ENCODE data around the gene ADGRF3.
A peak's percentile ranks its signal among the peaks of the same experiment; 100 is the strongest.
"Not testable (repeated sequence)": the region's sequence is repeated elsewhere in the genome, so short reads cannot be mapped to it uniquely, and the experiment has no call there.

ADGRF3 gene

DNA sequence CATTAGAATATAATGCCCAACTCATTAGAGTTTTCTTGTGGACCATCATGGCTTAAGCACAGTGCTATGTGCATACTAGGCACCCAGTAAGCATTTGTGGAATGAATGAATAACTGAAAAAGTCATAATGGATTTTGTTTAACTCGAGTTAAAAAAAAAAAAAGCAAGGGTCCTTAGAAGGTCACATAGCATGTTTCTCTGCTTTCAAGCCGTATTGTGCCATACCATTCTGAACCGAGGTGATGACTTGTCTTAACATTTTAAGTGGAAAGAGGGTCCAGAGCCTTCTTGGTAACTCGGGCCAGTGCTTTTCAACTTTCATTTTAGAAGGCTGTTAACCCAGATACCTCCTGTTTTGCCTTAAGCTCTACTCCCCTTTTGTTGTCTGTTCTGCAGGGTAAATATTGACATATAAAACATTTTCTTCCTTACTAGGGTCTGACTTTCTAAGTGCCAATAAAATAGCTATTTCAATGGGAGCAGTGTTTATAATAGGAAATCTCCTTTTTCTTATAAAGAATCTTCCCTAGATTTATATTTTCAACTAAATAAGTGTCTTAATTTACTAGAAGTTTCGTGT is 787 bp upstream of the ADGRF3 start:
- DNase-seq = no peak

DNA sequence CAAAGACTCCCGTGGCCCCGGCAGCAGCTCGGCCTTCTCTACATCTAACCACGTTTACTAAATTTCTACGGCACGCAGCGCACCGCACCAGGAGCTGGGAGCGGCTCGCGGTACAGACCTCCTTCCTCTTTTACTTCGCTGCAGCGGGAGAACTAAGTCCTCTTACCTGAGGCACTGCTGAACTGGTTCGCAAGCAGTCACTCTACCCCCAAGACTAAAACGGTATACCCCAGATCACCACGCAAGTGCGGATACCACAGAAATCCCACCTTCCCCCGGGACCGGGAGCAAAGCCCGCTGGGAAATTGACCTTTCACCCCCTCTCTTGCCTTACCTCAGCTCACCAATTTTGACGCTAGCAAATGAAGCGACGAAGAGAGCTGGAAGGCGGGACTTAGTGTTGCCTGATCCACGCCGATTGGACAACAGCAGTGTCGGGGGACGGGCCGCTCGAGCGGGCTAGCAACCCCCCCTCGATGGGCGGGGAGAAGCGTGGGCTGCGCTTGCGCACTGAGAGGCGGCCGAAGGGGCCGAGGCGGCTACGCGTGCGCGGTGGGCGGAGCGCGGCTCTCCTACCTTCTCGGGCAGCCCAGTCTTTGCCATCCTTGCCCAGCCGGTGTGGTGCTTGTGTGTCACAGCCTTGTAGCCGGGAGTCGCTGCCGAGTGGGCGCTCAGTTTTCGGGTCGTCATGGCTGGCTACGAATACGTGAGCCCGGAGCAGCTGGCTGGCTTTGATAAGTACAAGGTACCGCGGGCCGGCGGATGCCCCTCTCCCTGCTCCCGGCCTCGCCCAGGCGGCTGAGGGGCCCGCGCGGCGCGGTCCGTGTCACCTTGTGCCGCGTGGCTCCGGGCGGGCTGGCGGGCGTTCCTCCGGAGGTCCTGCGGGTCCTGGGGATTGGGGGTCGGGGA is 790 bp downstream of the ADGRF3 start, which contains the start of gene SELENOI:
Gene SELENOI, plus strand, starts transcription at position 599 of the 909 bp plus-strand sequence. Its CDS starts 90 bp downstream, at position 689.
- DNase-seq = peak; percentile 99

DNA sequence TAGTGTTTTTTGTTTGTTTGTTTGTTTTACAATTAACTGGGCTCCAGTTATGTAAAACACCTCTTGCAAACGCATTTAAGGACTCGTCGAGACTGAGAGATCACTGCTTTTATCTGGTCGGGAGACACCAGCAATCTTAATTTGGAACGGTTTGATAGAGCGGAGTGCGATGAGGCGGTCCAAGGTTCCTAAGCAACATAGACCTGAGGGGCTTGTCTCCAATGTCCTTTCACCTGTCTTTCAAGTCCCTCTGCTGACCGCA is 1.4 kb downstream of the ADGRF3 start:
- DNase-seq = no peak

DNA sequence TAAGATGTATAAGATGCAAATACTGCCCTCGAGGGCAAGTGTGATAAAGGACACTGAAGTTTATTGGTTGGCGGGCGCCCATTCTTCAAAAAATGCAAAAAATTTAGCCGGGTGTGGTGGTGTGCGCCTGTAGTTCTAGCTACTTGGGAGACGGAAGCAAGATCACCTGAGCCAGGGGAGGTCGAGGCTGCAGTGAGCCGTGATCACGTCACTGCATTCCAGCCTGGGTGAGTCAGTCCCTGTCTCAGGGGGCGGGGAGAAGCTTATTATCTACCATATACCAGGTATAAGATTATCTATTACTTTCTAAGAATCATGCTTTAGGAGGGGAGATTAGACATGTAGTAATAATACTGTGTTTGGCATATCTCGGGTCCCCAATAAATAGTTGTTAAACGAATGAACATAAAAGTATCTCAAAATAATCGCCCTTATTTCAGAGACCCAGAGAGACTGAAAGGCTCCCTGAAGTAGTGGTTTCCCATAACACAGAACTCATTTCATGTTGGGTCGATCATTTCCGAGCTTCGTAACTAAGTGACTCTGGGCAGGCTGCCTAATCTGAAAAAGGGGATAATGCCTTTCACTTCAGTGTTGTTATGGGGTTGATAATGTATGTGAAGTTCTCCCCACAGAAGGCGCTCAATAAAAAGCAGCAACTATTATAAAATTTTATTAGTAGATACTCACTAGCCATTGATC is 1.9 kb downstream of the ADGRF3 start:
- peak; percentile 34 to 46 for DNase-seq

DNA sequence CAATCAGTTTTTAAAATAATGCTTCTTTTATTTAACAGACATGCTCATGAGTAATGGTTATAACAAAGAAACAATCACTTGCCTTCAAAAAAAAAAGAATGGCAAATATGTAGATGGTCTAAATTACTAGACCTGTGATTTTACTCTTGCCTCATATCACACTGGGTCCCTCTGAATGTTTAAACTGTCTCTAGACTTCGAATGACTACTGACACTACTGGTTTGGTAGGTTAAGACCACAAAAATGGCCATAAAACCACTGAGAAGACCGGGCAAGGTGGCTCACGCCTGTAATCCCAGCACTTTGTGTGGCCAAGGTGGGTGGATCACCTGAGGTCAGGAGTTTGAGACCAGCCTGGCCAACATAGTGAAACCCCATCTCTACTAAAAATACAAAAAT is 5.8 kb downstream of the ADGRF3 start:
- DNase-seq = no peak

DNA sequence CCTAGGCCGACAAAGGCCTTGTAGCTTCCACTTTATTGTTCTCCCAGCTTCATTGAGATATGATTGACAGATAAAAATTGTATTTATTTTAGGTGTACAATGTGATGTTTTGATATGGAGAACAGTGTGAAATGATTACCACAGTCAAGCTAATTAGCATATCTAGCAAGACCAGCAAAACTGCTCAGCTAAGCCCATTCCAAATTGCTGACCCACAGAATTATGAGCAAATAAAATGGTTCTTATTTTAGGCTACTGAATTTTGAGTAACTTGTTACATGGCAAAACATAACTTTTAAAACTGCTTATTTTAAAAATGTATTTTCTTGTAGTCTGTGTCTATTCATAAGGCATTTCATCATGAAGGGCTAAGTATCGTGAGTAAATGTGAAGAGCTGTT is 9.3 kb downstream of the ADGRF3 start:
- no peak for DNase-seq

DNA sequence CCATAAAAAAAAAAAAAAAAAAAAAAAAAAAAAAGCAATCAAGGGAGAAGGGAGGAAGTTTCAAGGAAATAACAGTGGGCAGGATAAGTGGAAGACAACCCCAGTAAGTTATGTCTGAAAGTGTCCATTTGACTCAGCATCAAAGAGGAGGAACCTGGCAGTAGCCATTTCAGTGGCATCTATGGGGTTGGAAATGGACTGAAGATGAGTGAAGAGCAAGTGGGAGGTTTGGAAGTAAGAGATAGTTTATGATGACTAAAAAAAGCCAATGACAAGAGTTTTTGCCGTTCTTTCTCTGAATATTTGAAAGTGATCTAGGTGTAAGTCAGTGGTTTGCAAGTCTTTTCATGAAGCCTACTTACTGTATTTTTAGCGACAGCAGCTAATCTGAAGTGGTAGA is 9.9 kb downstream of the ADGRF3 start:
- no peak for DNase-seq

DNA sequence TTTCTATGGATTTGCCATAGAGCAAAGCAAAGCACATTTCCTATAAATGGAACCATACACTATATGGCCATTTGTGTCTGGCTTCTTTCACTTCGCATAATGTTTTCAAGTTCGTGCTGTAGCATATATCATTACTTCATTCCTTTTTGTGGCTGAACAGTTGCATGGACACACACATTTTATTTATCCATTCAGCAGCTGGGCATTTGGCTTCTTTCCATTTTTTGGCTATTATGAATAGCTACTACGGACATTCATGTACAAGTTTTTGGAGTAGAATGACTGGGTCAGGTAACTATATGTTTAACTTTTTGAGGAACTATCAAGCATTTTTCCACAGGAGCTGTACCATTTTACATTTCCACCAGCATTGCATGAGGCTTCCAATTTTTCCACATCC is 11.4 kb downstream of the ADGRF3 start:
- no peak for DNase-seq

DNA sequence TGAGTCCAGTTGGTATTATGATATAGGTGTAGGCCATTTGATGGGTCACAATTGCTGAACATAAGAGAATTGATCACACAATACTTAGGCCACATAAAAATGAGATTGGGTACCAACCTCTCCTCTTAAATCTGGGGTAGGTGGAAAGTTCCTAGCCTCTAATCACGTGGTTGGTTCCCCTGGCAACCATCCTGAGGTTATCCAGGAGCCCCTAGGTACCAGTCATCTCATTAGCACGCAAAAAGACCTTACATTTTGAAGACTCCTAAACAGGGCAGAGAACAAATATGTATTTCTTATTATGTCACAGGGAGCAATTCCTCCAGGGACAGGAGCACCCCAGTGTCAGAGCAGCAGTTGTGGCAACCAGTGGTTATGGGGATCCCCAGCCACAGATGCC is 13.3 kb downstream of the ADGRF3 start:
- no peak for DNase-seq

DNA sequence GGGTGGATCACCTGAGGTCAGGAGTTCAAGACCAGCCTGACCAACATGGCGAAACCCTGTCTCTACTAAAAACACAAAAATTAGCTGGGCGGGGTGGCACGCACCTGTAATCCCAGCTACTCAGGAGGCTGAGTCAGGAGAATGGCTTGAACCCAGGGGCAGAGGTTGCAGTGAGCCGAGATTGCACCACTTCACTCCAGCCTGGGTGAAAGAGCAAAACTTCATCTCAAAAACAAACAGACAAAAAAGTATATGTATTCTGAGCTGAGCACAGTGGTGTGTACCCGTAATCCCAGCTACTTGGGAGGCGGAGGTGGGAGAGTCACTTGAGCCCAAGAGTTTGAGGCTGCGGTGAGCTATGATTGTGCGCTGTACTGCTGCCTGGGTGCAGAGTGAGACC is 15.3 kb downstream of the ADGRF3 start:
- not testable (repeated sequence) for DNase-seq

DNA sequence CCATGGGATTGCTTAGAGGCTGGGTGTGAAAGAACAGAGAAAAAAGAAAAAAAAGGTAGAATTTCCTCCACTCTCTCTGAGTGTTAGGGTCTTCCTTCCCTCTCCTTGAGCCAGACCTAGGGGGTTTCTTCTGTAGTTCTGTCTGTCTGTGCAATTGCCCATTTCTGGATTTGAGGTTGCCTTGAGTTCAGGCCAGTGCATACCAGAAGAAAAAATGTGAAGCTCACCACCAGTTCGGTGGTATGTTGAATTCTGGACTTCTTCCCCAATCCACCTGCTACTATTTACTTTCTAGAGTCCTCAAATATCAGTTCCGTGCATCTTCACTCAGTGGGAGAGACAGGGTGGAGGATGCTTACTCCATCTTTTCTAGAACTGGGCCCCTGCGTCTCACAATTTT is 16.0 kb downstream of the ADGRF3 start:
- DNase-seq = no peak

DNA sequence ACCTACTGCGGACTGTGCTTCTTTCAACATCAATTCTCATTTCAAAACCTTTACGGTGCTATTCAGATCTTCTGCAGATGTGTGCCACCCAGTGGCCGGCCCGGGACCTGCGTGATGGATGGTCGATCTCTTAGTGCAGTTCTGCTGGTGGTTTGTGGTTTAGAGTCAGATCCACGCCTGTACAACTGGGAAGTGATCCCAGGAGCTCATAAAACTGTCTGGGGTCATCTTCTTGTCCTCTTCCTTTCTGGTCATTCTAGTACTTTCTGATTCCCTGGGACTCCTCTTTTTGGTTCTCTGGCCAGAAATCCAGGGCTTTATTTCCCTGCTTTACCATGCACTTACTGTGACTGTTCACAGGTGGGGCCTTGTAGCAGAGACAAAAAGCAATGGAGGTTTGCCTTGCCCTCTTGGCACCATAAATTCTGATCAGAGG is 16.5 kb downstream of the ADGRF3 start:
- peak; percentile 77 to 84 for DNase-seq

DNA sequence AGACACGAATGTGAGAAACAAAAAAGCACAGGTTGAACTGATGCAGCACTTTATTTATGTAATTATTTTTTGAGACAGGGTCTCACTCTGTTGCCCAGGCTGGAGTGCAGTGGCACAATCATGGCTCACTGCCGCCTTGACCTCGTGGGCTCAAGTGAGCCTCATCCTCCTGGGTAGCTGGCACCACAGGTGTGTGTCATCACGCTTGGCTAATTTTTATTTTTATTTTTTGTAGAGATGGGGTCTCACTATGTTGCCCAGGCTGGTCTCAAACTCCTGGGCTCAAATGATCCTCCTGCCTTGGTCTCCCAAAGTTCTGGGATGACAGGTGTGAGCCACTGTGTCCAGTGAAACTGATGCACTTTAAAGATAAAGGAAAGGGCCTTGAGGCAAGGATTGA is 17.5 kb downstream of the ADGRF3 start:
- not testable (repeated sequence) for DNase-seq

DNA sequence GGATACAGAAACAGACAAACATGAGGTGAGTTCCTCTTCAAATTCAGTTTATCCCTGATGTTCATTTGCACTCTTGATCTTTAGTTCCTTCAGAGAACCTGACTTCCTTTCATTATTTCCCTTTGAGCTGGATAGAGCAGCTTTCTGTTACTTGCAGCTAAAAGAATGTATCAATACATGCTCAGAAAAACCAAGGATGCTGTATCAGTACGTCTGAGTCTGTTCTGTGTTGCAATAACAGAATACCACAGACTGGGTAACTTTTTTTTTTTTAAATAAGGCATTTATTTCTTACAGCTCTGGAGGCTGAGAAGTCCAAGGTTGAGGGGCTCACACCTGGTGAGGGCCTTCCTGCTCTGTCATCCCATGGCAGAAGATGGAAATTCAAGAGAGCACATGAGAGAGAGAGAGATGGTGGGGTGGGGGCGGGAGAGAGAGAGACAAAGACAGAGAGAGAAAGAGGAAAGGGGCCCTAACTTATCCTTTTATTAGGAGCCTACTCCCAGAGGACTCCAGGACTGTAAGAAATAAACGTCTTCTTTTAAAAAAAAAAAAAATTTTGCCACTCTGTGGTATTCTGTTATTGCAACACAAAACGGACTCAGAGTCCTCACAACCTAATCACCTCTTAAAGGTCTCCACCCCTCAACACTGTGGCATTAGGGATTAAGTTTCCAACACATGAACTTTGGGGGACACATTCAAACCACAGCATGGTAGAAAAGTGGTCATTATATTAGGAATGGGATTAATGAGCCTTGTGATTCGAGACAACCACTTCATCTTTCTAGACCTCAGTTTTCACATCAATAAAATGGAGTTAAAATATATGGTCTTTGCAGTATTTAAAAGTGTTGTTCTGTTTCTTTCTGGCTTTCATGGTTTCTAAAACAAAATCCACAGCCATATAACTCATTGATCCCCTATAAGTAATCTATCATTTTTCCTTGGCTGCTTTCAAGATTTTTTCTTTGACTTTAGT is 19.0 kb downstream of the ADGRF3 start:
- no peak for DNase-seq

DNA sequence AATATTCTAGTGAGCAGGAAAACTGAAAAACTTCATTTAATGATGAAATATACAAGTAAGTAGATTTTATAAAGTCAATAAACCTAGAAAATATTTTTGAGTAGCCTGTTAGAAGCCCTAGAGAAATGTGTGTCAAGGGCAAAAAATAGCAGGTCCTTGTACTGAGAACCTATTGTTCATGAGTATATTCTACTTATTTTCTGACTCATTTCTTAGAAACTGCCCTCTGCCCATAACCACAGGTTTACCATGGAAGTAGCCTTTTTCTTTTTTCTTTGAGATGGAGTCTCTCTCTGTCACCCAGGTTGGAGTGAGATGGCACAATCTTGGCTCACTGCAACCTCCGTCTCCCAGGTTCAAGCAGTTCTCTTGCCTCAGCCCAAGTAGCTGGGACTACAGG is 20.1 kb downstream of the ADGRF3 start:
- no peak for DNase-seq

DNA sequence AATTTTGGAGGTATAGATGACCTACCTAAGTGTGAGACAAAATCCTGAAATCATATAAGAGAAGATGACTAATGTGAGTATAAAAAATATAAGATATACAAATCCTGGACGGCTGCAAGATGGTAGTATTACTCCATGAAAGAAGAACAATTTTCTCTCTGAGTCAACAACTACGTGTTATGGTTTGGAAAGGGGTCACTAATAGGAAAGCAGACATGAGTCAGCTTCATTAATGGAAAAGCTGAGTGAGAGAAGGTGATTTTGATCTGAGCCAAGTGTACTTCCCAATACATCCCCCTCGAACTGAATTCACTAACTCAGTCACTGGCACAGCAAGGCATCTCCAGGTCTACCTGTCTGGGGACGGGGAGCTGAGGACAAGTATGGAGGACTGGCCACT is 20.7 kb downstream of the ADGRF3 start:
- no peak for DNase-seq

DNA sequence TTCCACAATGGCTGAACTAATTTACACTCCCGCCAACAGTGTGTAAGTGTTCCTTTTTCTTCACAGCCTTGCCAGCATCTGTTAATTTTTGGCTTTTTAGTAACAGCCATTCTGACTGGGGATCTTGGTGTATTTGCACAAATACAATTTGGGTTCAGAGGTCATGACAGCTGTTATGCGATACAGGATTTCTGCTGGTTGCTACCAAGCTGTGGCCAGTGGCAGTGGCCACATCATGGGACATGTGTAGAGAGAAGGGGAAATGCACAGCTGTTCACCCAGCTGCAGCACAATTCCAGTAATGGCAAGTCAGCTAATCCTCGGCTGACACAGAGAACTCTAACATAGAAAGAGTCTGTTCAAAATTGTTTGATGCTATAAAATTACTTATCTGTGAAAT is 21.7 kb downstream of the ADGRF3 start:
- no peak for DNase-seq

DNA sequence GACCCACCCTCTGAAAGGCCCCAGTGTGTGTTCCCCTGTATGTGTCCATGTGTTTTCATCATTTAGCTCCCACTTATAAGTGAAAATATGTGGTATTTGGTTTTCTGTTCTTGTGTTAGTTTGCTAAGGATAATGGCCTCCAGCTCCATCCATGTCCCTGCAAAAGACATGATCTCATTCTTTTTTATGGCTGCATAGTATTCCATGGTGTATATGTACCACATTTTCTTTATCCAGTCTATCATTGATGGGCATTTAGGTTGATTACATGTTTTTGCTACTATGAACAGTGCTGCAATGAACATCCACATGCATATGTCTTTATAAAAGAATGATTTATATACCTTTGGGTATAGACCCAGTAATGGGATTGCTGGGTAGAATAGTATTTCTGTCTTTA is 22.1 kb downstream of the ADGRF3 start:
- DNase-seq = not testable (repeated sequence)

DNA sequence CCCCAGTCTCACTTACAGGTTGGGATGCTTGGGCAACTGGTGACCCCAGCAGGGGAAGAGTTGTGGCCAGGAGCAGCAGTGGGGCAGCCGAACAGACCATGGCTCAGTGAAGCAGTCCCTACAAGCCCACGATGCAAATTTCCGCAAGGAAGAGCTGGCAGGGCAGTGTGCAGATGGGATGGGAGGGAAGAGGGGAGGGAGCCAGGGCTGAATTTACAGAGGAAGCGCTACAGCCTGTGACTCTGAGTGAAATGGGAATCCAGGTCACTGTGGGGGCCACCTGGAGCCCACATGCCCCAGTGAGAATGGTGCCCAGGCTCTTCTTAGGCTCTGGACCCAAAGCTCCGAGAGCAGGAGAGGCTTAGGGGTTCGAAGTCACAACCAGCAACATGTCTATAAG is 27.6 kb downstream of the ADGRF3 start:
- no peak for DNase-seq

DNA sequence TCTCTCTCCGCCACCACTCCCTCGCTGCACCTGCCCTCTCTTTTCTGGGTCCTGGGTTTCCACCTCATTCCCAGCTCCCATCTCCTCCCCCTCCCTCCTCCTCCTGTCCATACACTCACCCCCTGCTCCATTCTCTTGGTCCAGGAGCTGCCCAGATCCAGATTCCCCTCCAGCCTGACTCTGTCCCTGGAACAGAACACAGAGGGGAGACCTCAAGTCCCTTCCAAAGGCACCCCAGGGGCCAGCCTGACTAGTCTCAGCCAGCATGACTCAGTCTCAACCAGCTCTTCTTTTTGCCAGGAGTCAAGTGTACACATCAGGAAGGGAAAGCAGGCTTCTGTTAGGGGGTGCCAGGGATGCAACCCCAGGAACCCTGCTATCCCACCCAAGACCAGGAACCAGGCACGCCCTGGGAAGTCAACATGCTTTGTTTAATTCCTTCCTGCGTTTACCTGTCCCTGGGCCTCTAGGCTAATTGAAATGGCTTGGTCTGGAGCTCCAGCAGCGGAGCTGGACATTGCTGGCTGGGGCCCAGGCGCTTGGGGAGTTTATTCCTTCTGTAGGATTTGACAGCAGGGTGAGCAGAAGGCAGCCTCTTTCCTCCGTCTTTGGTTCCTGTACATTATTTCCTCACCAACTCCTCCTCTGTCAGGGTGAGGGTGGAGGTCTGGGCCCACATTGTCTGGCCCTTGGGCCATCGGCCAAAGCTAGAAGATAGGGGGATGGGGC is 29.0 kb downstream of the ADGRF3 start:
- no peak for DNase-seq

DNA sequence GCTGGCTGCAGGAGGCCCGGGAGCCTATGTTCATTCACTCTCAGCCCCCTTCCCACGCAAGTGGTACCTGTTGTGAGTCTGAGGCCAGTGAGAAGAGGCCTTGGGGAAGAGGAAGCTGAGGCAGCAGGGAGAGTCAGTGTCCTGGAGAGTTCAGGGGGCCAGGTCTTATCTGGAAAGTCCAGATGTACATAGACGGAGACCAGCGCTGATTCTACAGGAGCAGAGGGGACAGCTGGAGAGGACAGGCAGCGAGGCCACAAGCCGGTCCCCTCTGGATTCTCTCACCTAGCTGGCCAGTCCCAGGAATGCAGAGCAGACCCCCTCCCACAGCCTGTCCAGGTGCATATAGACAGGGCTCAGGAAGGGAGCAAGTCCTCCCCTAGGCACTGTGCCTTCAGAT is 29.7 kb downstream of the ADGRF3 start:
- no peak for DNase-seq

DNA sequence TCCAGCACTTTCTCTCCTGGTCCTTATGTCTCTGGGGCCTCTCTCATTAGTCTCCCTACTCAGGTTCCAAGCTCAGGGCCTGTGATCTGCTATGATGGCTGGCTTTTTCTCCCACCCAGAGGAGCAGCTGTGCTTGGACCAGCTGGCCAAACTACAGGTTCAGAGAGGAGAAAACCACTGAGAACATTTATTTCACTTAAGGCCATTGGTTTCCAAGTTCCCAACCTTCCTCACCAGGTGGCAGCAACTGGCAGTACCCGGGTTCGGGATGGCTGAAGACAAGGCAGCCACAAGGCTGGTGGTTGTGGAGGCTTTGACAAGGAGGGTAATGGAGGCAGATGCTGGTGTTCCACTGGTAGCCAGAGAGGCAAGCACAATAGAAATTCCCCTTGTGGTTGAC is 30.5 kb downstream of the ADGRF3 start:
- no peak for DNase-seq
